GM21619 (cell line): ENCODE measurements around the gene DXO.
"Not testable (repeated sequence)": the region's sequence is repeated elsewhere in the genome, so short reads cannot be mapped to it uniquely, and the experiment has no call there.

Experiments used
- ATAC-seq: cut with Tn5 transposase; IDR thresholded peaks from one replicate; pipeline ENCODE4 v1.9.1; 2021; ENCODE audit not compliant: unreplicated experiment

Gene DXO

GRCh38 chr6:31980195-31980876 lies 8.4 kb upstream of the DXO start:
- ATAC-seq = not testable (repeated sequence)

GRCh38 chr6:31979238-31979898 lies 7.4 kb upstream of the DXO start:
- ATAC-seq = no peak

GRCh38 chr6:31978831-31979230 lies 6.9 kb upstream of the DXO start:
- no peak for ATAC-seq

- no peak for ATAC-seq
These were observed 6.0 kb upstream of the DXO start for GRCh38 chr6:31977816-31978431.

- not testable (repeated sequence) for ATAC-seq
These were observed 4.1 kb upstream of the DXO start for GRCh38 chr6:31976065-31976464.

- no peak for ATAC-seq
These were observed 892 bp upstream of the DXO start for GRCh38 chr6:31972709-31973350.

GRCh38 chr6:31971279-31971992 lies 502 bp downstream of the DXO start:
- no peak for ATAC-seq

- ATAC-seq = no peak
These were observed 1.2 kb downstream of the DXO start for GRCh38 chr6:31970604-31971271.

- ATAC-seq = no peak
These were observed 2.0 kb downstream of the DXO start for GRCh38 chr6:31969712-31970603.

- no peak for ATAC-seq
These were observed 2.9 kb downstream of the DXO start for GRCh38 chr6:31968791-31969711.

GRCh38 chr6:31968326-31968725 lies 3.6 kb downstream of the DXO start:
- no peak for ATAC-seq

GRCh38 chr6:31967926-31968320 lies 4.0 kb downstream of the DXO start:
- ATAC-seq = no peak

GRCh38 chr6:31966997-31967925 lies 4.7 kb downstream of the DXO start:
- ATAC-seq = no peak

GRCh38 chr6:31966506-31966905 lies 5.4 kb downstream of the DXO start:
- no peak for ATAC-seq

GRCh38 chr6:31965700-31966099 lies 6.2 kb downstream of the DXO start:
- ATAC-seq = no peak

- ATAC-seq = no peak
These were observed 8.0 kb downstream of the DXO start for GRCh38 chr6:31963921-31964320.

GRCh38 chr6:31961616-31962015 lies 10.3 kb downstream of the DXO start:
- ATAC-seq = no peak
